Suprapubic skin (tissue), 4 donors: ENCODE data around the gene PLCB1. TPM values are rescaled to one million over a fixed set of nuclear protein-coding genes. Genes with fewer than 3 reads are reported as not detected.

Experiments
- DNase-seq, 2 donors: peaks; one replicate each; pipeline ENCODE4 v3.0.0-alpha.2; 2019; ENCODE audit warnings: low spot score in 2 of 2
- H3K27ac ChIP-seq: fragments of 200-600 bp; sonication (generic); one replicate; pipeline ENCODE4 v1.5.1; 2019
- H3K27me3 ChIP-seq: fragments of 200-600 bp; sonication (generic); one replicate; pipeline ENCODE4 v1.5.1; 2019
- H3K36me3 ChIP-seq: fragments of 200-600 bp; sonication (generic); one replicate; pipeline ENCODE4 v1.5.1; 2019
- H3K4me1 ChIP-seq: fragments of 200-600 bp; sonication (generic); one replicate; pipeline ENCODE4 v1.5.1; 2019
- H3K4me3 ChIP-seq: fragments of 200-600 bp; sonication (generic); one replicate; pipeline ENCODE4 v1.5.1; 2019; ENCODE audit warnings: mild to moderate bottlenecking
- H3K9me3 ChIP-seq: fragments of 200-600 bp; sonication (generic); one replicate; pipeline ENCODE4 v1.5.1; 2019
- EP300 ChIP-seq: sonication (generic); formaldehyde crosslinking; IDR thresholded peaks from one replicate; pipeline ENCODE4 v1.6.1; 2017; ENCODE audit warnings: antibody characterized with exemption
- POLR2A ChIP-seq, 2 donors: fragments of 450-650 bp; IDR thresholded peaks; one replicate each; pipeline ENCODE4 v1.6.1; 2017; ENCODE audit warnings: antibody characterized with exemption in 2 of 2, mild to moderate bottlenecking in 2 of 2, moderate library complexity in 2 of 2
- POLR2AphosphoS5 ChIP-seq, 3 donors: sonication (generic); formaldehyde crosslinking; IDR thresholded peaks; one replicate each; pipeline ENCODE4 v1.6.1; 2017; ENCODE audit warnings: antibody characterized with exemption in 3 of 3
- WGBS: methylation state at CpG from one replicate; pipeline ENCODE4 v1.1.5; 2018; 5-methylcytosine and 5-hydroxymethylcytosine counted together
- total RNA-seq, 4 donors: library from RNA; depleted of rRNA; stranded (reverse); fragments of >200 nt; gene quantifications; one replicate each; pipeline ENCODE4 v1.1.0, GENCODE V29; 2016
- TF ChIP-seq, protein P1 (sequence below), 2 donors: fragments of 200-600 bp in 1 of 2; fragments of 450-650 bp in 1 of 2; sonication (generic) in 1 of 2; IDR thresholded peaks; one replicate each; pipeline ENCODE4 v1.5.1; 2016 to 2019; ENCODE audit warnings: antibody characterized with exemption in 2 of 2, mild to moderate bottlenecking in 1 of 2, moderate library complexity in 1 of 2

Gene PLCB1
- total RNA-seq, 4 donors from 2014 or later, result 3.9 to 15.6 (median 6.7) TPM

DNA sequence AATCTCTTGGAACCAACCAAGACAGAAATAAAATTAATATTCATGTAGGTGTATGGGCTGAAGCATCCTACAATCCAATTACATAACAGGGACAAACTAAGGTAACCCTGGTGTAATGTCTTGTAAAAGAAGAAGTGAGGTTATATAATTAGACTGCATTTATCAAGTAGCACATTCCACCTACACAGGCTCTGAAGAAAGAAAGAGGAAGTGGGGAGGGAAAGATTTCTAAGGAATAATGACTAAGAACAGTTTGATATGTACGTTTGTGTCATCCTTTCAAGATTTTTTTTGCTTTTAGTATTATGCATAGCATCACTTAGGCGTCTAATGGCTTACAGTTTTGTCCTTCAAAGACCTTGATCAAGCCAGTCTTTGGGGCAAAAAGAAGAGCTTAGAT lies 139.7 kb downstream of the PLCB1 start:
- no peaks in the 10 kb centered on the region for H3K27me3 ChIP-seq
- H3K4me3 ChIP-seq, result no peak overlapping the region
- TF ChIP-seq EP300, result no peak
- TF ChIP-seq POLR2AphosphoS5 (IDR thresholded peaks at IDR 0.05), result no peak
- TF ChIP-seq, protein P1, sequence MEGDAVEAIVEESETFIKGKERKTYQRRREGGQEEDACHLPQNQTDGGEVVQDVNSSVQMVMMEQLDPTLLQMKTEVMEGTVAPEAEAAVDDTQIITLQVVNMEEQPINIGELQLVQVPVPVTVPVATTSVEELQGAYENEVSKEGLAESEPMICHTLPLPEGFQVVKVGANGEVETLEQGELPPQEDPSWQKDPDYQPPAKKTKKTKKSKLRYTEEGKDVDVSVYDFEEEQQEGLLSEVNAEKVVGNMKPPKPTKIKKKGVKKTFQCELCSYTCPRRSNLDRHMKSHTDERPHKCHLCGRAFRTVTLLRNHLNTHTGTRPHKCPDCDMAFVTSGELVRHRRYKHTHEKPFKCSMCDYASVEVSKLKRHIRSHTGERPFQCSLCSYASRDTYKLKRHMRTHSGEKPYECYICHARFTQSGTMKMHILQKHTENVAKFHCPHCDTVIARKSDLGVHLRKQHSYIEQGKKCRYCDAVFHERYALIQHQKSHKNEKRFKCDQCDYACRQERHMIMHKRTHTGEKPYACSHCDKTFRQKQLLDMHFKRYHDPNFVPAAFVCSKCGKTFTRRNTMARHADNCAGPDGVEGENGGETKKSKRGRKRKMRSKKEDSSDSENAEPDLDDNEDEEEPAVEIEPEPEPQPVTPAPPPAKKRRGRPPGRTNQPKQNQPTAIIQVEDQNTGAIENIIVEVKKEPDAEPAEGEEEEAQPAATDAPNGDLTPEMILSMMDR (IDR thresholded peaks at IDR 0.05), result no peak
- TF ChIP-seq POLR2A (IDR thresholded peaks at IDR 0.05), result no peak
- H3K4me1 ChIP-seq, result no peaks in the 10 kb centered on the region
- WGBS, result 61% methylated on average over 2 of the region's 2 CpGs
- H3K36me3 ChIP-seq, result no peaks in the 10 kb centered on the region
- H3K9me3 ChIP-seq, result no peaks in the 10 kb centered on the region
- no peak overlapping the region for H3K27ac ChIP-seq
- no peak for DNase-seq

GRCh38 chr20:8272766-8273165 lies 140.7 kb downstream of the PLCB1 start:
- no peaks in the 10 kb centered on the region for H3K4me1 ChIP-seq
- no peak for TF ChIP-seq POLR2AphosphoS5 (IDR thresholded peaks at IDR 0.05)
- TF ChIP-seq, protein P1 (IDR thresholded peaks at IDR 0.05), result no peak
- 48% methylated on average over 1 of the region's 1 CpG for WGBS
- no peaks in the 10 kb centered on the region for H3K9me3 ChIP-seq
- H3K27me3 ChIP-seq, result no peaks in the 10 kb centered on the region
- no peak overlapping the region for H3K27ac ChIP-seq
- H3K36me3 ChIP-seq, result no peaks in the 10 kb centered on the region
- DNase-seq, result no peak
- H3K4me3 ChIP-seq, result no peak overlapping the region

DNA sequence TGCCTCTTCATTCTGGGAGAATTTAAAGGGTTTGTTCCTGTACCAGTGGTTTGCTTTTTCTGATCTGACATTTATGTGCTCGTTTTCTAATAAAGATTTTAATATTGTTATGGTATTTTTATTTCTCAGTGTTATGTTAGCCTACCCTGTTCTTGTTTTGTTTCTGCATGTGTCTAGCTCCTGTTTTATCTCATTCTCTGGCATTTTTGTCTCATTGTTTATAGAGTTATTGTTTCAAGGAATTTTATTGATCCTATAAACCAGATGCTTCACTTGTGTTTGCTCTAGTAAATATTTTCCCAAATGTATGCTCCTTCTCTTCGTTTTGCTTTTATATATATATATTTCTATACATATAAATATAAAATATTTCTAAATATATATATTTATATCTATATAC lies 152.8 kb downstream of the PLCB1 start:
- Histone ChIP-seq H3K27ac (no peak overlapping the region), H3K4me1 (no peaks in the 10 kb centered on the region), H3K27me3 (no peaks in the 10 kb centered on the region), H3K9me3 (no peaks in the 10 kb centered on the region), H3K36me3 (no peaks in the 10 kb centered on the region), H3K4me3 (no peak overlapping the region)
- TF ChIP-seq, protein P1 (IDR thresholded peaks at IDR 0.05), result no peak
- TF ChIP-seq EP300 (no peak), POLR2A (IDR thresholded peaks at IDR 0.05) (no peak), POLR2AphosphoS5 (IDR thresholded peaks at IDR 0.05) (no peak)
- DNase-seq, result no peak
- 77% methylated on average over 2 of the region's 2 CpGs for WGBS

DNA sequence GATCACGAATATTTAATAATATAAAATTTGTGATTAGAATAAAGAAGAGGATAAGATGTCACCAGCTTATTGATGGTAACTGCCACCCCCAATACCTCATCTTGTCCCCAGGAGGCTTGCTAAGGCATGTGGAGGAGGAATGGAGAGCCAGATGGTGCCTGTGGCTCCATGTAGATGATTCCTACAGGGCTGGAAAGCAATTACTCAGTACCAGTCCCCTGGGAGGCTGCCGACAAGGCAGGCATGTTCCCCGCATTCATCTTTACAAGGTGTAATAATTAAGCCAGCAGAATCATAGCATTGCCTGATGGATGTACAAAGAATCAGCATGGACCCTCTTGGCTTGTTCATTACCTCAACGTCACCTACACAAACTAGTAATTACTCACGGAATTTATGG lies 155.3 kb downstream of the PLCB1 start:
- Histone ChIP-seq H3K4me1 (no peaks in the 10 kb centered on the region), H3K27me3 (no peaks in the 10 kb centered on the region), H3K27ac (no peak overlapping the region), H3K9me3 (no peaks in the 10 kb centered on the region), H3K4me3 (no peak overlapping the region), H3K36me3 (no peaks in the 10 kb centered on the region)
- WGBS, result 82% methylated on average over 5 of the region's 5 CpGs
- DNase-seq, result no peak
- TF ChIP-seq, protein P1 (IDR thresholded peaks at IDR 0.05), result no peak
- no peak for TF ChIP-seq POLR2AphosphoS5 (IDR thresholded peaks at IDR 0.05)
- no peak for TF ChIP-seq POLR2A (IDR thresholded peaks at IDR 0.05)
- TF ChIP-seq EP300, result no peak

GRCh38 chr20:8291200-8291599 lies 159.1 kb downstream of the PLCB1 start:
- DNase-seq, result no peak
- no peaks in the 10 kb centered on the region for H3K27me3 ChIP-seq
- no peaks in the 10 kb centered on the region for H3K4me1 ChIP-seq
- 65% methylated on average over 1 of the region's 1 CpG for WGBS
- H3K9me3 ChIP-seq, result no peaks in the 10 kb centered on the region
- no peak overlapping the region for H3K4me3 ChIP-seq
- TF ChIP-seq POLR2A (IDR thresholded peaks at IDR 0.05), result no peak
- TF ChIP-seq POLR2AphosphoS5 (IDR thresholded peaks at IDR 0.05), result no peak
- TF ChIP-seq, protein P1 (IDR thresholded peaks at IDR 0.05), result no peak
- no peak for TF ChIP-seq EP300
- H3K27ac ChIP-seq, result no peak overlapping the region
- no peaks in the 10 kb centered on the region for H3K36me3 ChIP-seq
